VCaP (cell line): ENCODE measurements around the gene TM6SF1.
"Not testable (repeated sequence)": the region's sequence is repeated elsewhere in the genome, so short reads cannot be mapped to it uniquely, and the experiment has no call there.

Experiments used
- H3K27ac ChIP-seq: fragments of 450-650 bp; 2 replicates; pipeline ENCODE4 v1.5.1; 2017
- CTCF ChIP-seq: fragments of 450-650 bp; conservative IDR thresholded peaks from 2 replicates; pipeline ENCODE4 v1.5.1; 2017; ENCODE audit warnings: mild to moderate bottlenecking, moderate library complexity

Gene TM6SF1

GRCh38 chr15:83123529-83123928 lies 16.1 kb downstream of the TM6SF1 start:
- H3K27ac ChIP-seq: peak overlapping the region; percentile 70
- TF ChIP-seq CTCF: no peak

- TF ChIP-seq CTCF: no peak
- H3K27ac ChIP-seq: no peak overlapping the region
Measured at GRCh38 chr15:83127547-83128150, 20.2 kb downstream of the TM6SF1 start.

GRCh38 chr15:83129791-83130190 lies 22.3 kb downstream of the TM6SF1 start:
- no peak for TF ChIP-seq CTCF
- no peak overlapping the region for H3K27ac ChIP-seq

GRCh38 chr15:83132861-83133523 lies 25.5 kb downstream of the TM6SF1 start:
- H3K27ac ChIP-seq: no peak overlapping the region
- no peak for TF ChIP-seq CTCF

- not testable (repeated sequence) for H3K27ac ChIP-seq
Measured at GRCh38 chr15:83142151-83142550, 34.7 kb downstream of the TM6SF1 start.

- no peak for TF ChIP-seq CTCF
- no peak overlapping the region for H3K27ac ChIP-seq
Measured at GRCh38 chr15:83144771-83145170, 37.3 kb downstream of the TM6SF1 start.

- TF ChIP-seq CTCF: no peak
- H3K27ac ChIP-seq: no peak overlapping the region
Measured at GRCh38 chr15:83153288-83153687, 45.8 kb downstream of the TM6SF1 start.

- H3K27ac ChIP-seq: no peak overlapping the region
- TF ChIP-seq CTCF: no peak
Measured at GRCh38 chr15:83155942-83156341, 48.5 kb downstream of the TM6SF1 start.
